ENCODE results near the gene PNRC2.
"Not testable (repeated sequence)": the region's sequence is repeated elsewhere in the genome, so short reads cannot be mapped to it uniquely, and the experiment has no call there.

The PNRC2 gene

GRCh38 chr1:23957096-23957495, 2.5 kb upstream of the PNRC2 start:
- no peak for DNase-seq

- DNase-seq: not testable (repeated sequence)
Measured at GRCh38 chr1:23958040-23958809, 1.4 kb upstream of the PNRC2 start.

DNA sequence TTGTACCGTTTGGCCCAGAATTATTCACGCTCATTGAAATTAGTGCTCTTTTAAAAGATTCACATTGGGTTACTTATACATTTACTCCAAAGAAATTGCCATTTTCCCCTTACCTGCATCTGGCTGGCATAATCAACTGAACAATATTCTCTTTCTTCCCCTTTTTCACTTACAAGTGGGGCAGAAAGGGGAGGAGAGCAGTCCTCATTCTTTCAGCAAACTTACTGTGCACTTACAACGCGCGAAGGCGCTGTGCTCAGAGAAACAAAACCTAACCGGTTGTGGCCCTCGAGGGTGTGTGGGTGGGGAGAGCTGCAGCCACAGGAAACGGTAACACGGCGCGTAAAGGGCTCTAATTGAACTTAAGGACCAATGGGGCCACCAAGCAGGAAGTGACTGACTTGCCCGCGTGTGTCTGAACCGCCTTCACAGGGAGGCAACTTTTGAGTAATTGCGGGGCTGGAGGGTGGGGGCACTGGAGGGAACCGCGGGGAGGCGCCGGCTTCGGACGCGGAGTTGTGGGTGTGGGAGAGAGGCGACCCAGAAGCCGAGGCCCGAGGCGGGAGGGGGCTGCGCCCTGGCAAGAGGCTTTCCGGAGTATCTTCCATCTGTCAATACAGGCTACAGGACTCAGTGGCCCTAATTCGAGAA, 693 bp upstream of the PNRC2 start:
- peak; percentile 95 to 96 for DNase-seq

DNA sequence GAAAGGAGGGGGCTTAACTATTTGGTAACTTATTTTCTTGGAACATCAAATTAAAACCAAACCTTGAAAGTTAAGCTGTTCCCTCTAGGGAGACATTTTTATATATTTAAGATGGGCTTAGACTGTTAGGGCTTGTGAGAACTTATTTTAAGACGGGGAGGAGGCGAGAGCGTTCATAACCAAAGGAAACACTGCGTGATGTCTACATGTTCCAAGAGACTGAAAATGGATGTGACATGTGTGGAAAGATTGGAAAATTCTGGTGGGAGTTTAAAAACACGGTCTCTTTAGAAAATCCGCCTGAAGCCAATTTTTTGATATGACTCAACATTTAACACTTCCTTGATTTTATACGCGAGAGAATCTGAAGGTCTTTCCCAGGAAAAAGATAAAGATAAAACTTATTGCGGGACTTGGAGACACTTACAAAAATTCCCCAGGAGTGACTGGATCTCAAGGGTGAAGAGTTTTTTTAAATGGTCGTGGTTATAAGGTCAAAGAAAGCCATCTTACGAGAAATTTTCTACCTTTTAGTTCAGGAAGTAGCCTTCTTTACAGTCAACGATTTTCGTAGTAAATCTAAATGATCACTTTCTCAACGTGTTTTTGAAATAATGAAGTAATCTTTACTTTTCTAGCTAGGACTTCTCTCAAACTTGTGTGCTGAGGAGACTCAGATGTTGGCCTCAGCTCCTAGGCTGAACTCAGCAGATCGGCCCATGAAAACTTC, 828 bp downstream of the PNRC2 start:
- DNase-seq: no peak

DNA sequence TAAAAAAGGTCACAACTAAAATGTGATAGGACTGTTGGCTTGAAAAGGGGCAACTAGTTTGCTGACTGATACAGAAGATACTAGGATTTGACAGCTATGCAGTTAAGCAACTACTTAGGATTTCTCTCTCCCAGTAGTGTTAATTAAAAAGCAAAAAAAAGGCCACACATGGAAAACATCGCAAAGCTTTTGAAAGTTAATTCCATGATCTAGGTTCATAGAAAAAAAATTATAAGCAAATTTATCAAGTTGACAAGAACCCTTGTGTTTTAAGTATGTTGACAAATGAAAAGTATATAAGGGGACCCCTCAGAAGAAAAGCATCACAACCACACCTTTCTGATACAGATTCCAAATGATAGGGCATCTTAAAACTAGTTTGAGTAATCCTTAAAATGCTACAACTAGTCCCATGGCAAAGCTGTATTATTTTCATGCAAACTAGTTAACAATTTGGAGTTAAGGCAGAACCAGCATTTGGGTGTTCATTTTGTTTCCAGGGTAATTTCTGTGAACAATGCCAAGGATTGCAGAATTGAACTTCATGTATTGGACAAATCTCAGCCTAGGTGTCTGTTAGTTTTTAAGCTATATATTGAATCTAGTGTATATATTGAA, 4.1 kb downstream of the PNRC2 start:
- no peak for DNase-seq

- no peak for DNase-seq
Measured at GRCh38 chr1:23964235-23964668, 4.6 kb downstream of the PNRC2 start.

- DNase-seq: peak in 1 of 2 donors; percentile 16
Measured at GRCh38 chr1:23964790-23965740, 5.4 kb downstream of the PNRC2 start.

- no peak for DNase-seq
Measured at GRCh38 chr1:23966973-23967493, 7.4 kb downstream of the PNRC2 start.

DNA sequence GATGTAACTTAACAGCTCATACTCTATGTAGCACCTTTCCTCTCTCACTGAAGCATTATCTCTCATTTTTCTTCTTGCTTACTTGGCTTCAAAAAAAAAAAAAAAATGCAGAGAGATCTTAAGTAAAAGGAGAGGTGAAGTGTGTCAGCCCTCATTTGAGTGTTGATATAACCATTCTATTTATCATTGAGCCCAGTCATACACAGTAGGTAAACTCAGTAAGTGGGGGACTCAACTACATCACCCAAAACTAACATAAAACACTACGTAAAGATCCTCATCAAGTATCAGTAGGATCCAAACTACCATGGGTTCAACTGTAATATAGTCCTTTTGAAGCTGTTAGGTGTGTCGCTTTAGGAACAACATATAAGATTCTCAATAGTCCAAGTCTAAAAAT, 8.2 kb downstream of the PNRC2 start:
- DNase-seq: no peak

DNA sequence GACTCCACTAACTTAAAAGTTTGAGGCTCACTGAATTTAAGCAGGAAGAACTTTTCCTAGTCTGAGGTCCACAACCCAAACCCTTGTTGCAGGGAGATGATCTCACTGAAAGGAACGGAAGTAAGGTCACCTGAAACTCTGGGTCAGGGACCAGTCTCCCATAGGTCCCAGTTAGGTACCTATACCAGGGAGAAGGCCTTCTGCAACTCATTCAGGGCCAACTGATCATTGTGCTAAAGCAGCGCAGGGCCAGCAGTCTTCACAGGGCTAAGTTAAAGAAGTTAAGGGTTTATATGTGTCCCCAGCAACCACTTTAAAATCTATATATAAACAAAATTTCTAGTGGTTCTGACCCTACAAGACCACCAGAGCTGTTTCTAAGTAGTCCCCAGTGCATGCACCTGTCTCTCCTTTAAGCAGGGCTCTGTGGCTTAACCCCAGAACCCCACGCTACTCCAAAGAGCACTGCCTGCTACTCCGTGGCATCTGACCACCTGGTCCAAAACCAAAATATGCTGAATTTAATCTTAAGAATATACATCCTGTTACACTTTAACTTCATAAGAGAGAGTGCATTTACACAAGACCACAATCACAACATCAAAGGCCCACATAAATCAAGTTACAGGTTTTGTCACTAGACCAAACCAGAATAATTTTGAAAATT, 17.7 kb downstream of the PNRC2 start:
- no peak for DNase-seq

DNA sequence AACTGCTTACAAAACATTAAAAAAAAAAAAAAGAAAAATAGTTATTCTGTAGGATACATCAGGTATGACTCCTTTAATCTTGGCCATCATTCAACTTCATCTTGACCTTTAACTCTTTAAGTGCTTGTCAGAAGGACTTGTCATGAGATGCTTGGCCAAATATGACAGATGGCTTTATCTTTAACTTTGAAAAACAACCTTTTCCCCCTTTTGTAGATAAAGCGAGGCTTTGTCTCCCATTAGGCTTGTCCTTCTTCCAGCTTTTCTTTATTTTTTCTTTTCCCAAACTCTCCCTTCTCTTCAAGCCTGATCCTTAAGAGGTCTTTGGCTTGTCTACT, 18.2 kb downstream of the PNRC2 start:
- DNase-seq: no peak

- no peak for DNase-seq
Measured at GRCh38 chr1:23978805-23979204, 19.2 kb downstream of the PNRC2 start.

- no peak for DNase-seq
Measured at GRCh38 chr1:23979387-23979880, 19.8 kb downstream of the PNRC2 start.

- DNase-seq: peak; percentile 88 to 98
Measured at GRCh38 chr1:23979881-23980727, 20.5 kb downstream of the PNRC2 start, which contains the start of gene SRSF10. TSS of gene SRSF10 (minus strand) at chr1:23980327. CDS start at chr1:23980255, 72 bp downstream.

GRCh38 chr1:23980728-23981070, 21.1 kb downstream of the PNRC2 start:
- peak; percentile 26 to 51 for DNase-seq

DNA sequence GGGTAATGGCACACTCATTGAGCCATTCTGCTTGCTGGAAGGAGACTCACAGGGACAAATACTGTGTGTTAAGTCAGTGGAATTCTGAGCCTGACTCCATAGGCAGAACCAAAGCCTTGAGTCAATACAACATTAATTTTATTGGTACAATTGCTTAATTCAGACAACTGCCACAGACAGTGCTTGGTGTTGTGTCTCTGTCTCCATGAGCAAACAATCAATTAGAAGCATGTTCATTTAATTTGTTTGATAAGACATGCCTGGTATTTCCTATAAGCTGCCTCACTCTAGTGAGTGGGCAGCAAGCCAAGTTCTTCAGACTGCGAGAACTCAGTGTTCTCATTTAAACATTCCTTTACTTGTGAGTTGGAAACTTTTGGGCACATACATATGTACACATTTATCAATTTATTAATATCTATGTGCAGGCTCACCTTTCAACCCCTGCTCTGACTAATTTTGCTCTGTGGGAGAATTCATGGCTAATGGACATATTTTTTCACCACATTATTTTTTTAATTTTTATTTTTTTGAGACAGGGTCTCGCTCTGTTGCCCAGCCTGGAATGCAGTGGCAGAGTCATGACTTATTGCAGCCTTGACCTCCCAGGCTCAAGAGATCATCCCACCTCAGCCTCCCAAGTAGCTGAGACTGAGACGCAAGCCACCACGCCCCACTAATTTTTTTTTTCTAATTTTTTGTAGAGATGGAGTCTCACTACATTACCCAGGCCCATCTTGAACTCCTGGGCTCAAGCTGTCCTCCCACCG, 25.0 kb downstream of the PNRC2 start:
- DNase-seq: no peak

- DNase-seq: not testable (repeated sequence)
Measured at GRCh38 chr1:23987038-23987437, 27.4 kb downstream of the PNRC2 start.

DNA sequence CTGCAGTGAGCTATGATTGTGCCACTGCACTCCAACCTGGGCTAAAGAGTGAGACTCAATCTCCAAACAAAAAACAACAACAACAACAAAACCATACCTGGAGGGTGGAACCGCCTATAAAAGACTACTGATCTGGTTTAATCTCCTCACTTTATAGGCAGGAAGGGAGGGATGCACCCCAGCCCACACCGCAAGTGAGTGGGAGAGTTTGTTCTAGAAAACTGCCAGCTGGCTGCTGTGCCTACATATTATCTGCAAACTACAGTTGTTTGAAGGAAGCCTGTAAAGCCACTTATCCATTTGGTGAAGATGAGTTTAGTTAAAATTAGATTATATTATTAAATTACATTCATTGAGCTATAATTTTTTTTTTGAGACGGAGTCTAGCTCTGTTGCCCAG, 29.6 kb downstream of the PNRC2 start:
- no peak for DNase-seq

GRCh38 chr1:23992011-23992410, 32.4 kb downstream of the PNRC2 start:
- DNase-seq: not testable (repeated sequence)

All from bone marrow (tissue), 2 donors.